Endothelial cell of umbilical vein (primary cell): ENCODE results near the gene DYRK1A. TPM values are rescaled to one million over a fixed set of nuclear protein-coding genes. Genes with fewer than 3 reads are reported as not detected.
"Not testable (repeated sequence)": the region's sequence is repeated elsewhere in the genome, so short reads cannot be mapped to it uniquely, and the experiment has no call there.

Source experiments
- BruUV-seq: library from RNA; stranded (reverse); fragments of 400-500 nt; replicated peaks from 2 replicates; lab custom pipeline; 2021; lab: Mats Ljungman, UMichigan
- CTCF ChIA-PET: fragments of 300-600, 350-600 bp; sonication (Branson Sonifier 250); formaldehyde crosslinking; loops from one replicate; lab custom pipeline; 2021; ENCODE audit warnings: antibody characterized with exemption, inconsistent platforms; lab: Charles Lee
- POLR2A ChIA-PET: fragments of 300-600, 350-600 bp; sonication (Branson Sonifier 250); formaldehyde crosslinking; loops from one replicate; lab custom pipeline; 2021; ENCODE audit warnings: antibody characterized with exemption, inconsistent platforms; lab: Charles Lee
- DNase-seq: peaks from one replicate; pipeline ENCODE4 v3.0.0-alpha.2; 2011; ENCODE audit warnings: low read depth, low spot score
- FAIRE-seq: peaks from 2 replicates; lab custom pipeline; 2011; peaks lifted over from hg19 to GRCh38; lab: Jason Lieb, UNC
- H2AFZ ChIP-seq: 2 replicates; pipeline ENCODE4 v1.6.0; 2012; ENCODE audit warnings: low read depth, low read length, control low read depth, inconsistent platforms
- H3K27ac ChIP-seq: 2 replicates; pipeline ENCODE4 v1.5.1; 2011; ENCODE audit warnings: low read depth, mild to moderate bottlenecking, control low read depth, low read length, moderate library complexity; ENCODE audit not compliant: insufficient read depth
- H3K27me3 ChIP-seq, 2 experiments: 2 replicates each; pipeline versions ENCODE4 v1.6.0 to v1.6.1; 2011; ENCODE audit warnings: low read length in 2 of 2, mixed read lengths in 1 of 2; ENCODE audit not compliant: control insufficient read depth in 2 of 2, insufficient read depth in 2 of 2
- H3K36me3 ChIP-seq, 2 experiments: 2 replicates in 1 of 2; 3 replicates in 1 of 2; pipeline ENCODE4 v1.5.1; 2011; ENCODE audit warnings: low read length in 2 of 2, mild to moderate bottlenecking in 1 of 2, moderate library complexity in 1 of 2; ENCODE audit not compliant: control insufficient read depth in 2 of 2, insufficient read depth in 2 of 2; ENCODE audit errors: extremely low read depth in 1 of 2
- H3K4me1 ChIP-seq: 3 replicates; pipeline ENCODE4 v1.5.1; 2011; ENCODE audit warnings: mild to moderate bottlenecking, low read length; ENCODE audit not compliant: control insufficient read depth, insufficient read depth; ENCODE audit errors: extremely low read depth
- H3K4me2 ChIP-seq: 2 replicates; pipeline ENCODE4 v1.6.1; 2011; ENCODE audit warnings: low read length, control low read depth, mixed read lengths; ENCODE audit not compliant: insufficient read depth
- H3K4me3 ChIP-seq, 3 experiments: fragments of 200-600 bp in 1 of 3; sonication (generic), shearing (Covaris generic) in 1 of 3; replicated peaks in 1 of 3; 2 replicates each; pipeline ENCODE4 v1.5.1; 2011 to 2016; ENCODE audit warnings: control low read depth in 3 of 3, low read length in 3 of 3, mild to moderate bottlenecking in 2 of 3, inconsistent platforms in 1 of 3, low read depth in 1 of 3, moderate library complexity in 1 of 3; ENCODE audit not compliant: insufficient read depth in 1 of 3
- H3K79me2 ChIP-seq: 2 replicates; pipeline ENCODE4 v1.6.0; 2012; ENCODE audit warnings: low read length, inconsistent platforms; ENCODE audit not compliant: control insufficient read depth, insufficient read depth
- H3K9ac ChIP-seq: replicated peaks from 2 replicates; pipeline ENCODE3; 2011; ENCODE audit warnings: low read length, control low read depth; ENCODE audit not compliant: insufficient read depth; ENCODE audit errors: extremely low read depth
- H3K9me1 ChIP-seq: replicated peaks from 3 replicates; pipeline ENCODE4 v1.6.0; 2011; ENCODE audit warnings: mild to moderate bottlenecking, low read length; ENCODE audit not compliant: control insufficient read depth, insufficient read depth; ENCODE audit errors: extremely low read depth
- H3K9me3 ChIP-seq: replicated peaks from 2 replicates; pipeline ENCODE4 v1.5.1; 2012; ENCODE audit warnings: low read length, inconsistent platforms; ENCODE audit not compliant: control insufficient read depth, insufficient read depth
- H4K20me1 ChIP-seq: replicated peaks from 2 replicates; pipeline ENCODE3; 2011; ENCODE audit warnings: mild to moderate bottlenecking, low read length; ENCODE audit not compliant: control insufficient read depth, insufficient read depth; ENCODE audit errors: extremely low read depth
- MYC ChIP-seq: IDR thresholded peaks from one replicate; pipeline ENCODE4 v1.6.1; 2011; ENCODE audit warnings: mild to moderate bottlenecking, low read depth, low read length
- dilution Hi-C: fragments of 300-500 bp; cut with MboI; formaldehyde crosslinking; loops from one replicate; pipeline ENCODE4 v1.15.0; 2019; ENCODE audit warnings: low sequenced_read_pairs; ENCODE audit not compliant: extremely low pct_ligation_motif_present
- intact Hi-C: fragments of 100-400 bp; cut with micrococcal nuclease; formaldehyde crosslinking; loops from one replicate; pipeline ENCODE4 v1.10.0; 2022
- polyA plus RNA-seq, 4 experiments: library from polyadenylated mRNA; depleted of rRNA in 3 of 4; stranded (reverse) in 3 of 4; unstranded in 1 of 4; fragments of >200 nt; gene quantifications; 2 replicates each; pipeline versions ENCODE4 v1.2.1 to v1.2.3, GENCODE V29; 2011 to 2012; ENCODE audit warnings: missing spikeins in 1 of 4
- total RNA-seq: library from RNA; stranded (reverse); gene quantifications from 2 replicates; pipeline ENCODE4 v1.2.3, GENCODE V29; 2021

Gene DYRK1A
- total and polyA plus RNA-seq, 2 donors (not counting 3 experiments of a cell fraction or from before 2014, with no cell fraction given) = 51.8 to 53.7 TPM

DNA sequence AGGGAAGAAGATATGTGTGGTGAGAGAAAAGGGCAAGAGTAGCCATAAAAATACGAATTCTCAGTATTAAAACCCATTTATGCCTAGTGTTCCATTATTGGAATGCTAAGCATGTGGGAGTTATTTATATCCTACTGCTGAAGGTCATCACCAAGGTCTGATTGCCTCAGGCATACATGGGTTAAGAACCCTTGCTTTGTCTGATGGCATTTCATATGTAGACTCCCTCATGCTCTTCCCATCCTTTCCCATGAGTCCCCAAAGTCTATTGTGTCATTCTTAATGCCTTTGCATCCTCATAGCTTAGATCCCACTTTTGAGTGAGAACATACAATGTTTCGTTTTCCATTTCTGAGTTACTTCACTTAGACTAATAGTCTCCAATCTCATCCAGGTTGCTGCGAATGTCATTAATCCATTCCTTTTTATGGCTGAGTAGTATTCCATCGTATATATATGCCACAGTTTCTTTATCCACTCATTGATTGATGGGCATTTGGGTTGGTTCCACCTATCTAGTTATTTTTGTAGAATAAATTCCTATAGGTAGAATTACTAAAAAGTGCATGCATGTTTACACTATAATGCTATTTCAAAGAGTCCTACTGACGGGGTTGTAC, 172.5 kb downstream of the DYRK1A start:
- no peaks in the 10 kb centered on the region for H3K36me3 ChIP-seq

DNA sequence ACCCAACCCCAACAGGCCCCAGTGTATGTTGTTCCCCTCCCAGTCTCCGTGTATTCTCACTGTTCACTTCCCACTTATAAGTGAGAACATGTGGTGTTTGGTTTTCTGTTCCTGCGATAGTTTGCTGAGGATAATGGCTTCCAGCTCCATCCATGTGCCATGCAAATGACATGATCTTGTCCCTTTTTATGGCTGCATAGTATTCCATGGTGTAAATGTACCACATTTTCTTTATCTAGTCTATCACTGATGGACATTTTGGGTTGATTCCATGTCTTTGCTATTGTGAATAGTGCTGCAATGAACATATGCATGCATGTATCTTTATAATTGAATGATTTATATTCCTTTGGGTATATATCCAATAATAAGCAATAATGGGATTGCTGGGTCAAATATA, 174.6 kb downstream of the DYRK1A start:
- H3K9me3 ChIP-seq, H4K20me1 ChIP-seq, H3K27me3 ChIP-seq, intact Hi-C loops, POLR2A ChIA-PET, H3K36me3 ChIP-seq, H2AFZ ChIP-seq, dilution Hi-C loops, H3K4me1 ChIP-seq, CTCF ChIA-PET, FAIRE-seq, H3K27ac ChIP-seq, H3K79me2 ChIP-seq, DNase-seq, H3K9me1 ChIP-seq, H3K4me3 ChIP-seq, H3K4me2 ChIP-seq, BruUV-seq, H3K9ac ChIP-seq: not testable (repeated sequence)

More for the DNA sequence above, 172.5 kb downstream of the DYRK1A start:
- dilution Hi-C loops = no loop called here
- no peaks in the 10 kb centered on the region for H3K9me3 ChIP-seq
- no peak for DNase-seq
- POLR2A ChIA-PET = no interaction called here
- peaks cover 2 to 6% of the 10 kb centered on the region in 2 experiments for H3K27me3 ChIP-seq
- no TSS peak for BruUV-seq
- H3K4me1 ChIP-seq = no peaks in the 10 kb centered on the region
- no peaks in the 10 kb centered on the region for H3K79me2 ChIP-seq
- no peak for FAIRE-seq
- no peak overlapping the region for H3K9ac ChIP-seq
- CTCF ChIA-PET = interaction anchor here (0.9 kb wide), 1 partner anchor 10 kb away, joined by 3 read pairs; no protein-coding TSS in a partner anchor
- intact Hi-C loops = no loop called here
- no peaks in the 10 kb centered on the region for H4K20me1 ChIP-seq
- no peaks in the 10 kb centered on the region for H3K9me1 ChIP-seq
- no peak overlapping the region for H3K4me2 ChIP-seq
- H3K4me3 ChIP-seq = no peak overlapping the region
- no peak for TF ChIP-seq MYC
- H3K27ac ChIP-seq = no peak overlapping the region
- no peak overlapping the region for H2AFZ ChIP-seq
